Retina (tissue), 1 donor: ENCODE measurements around the gene CIC.
A peak's percentile ranks its signal among the peaks of the same experiment; 100 is the strongest.

Source experiments
- DNase-seq: peaks from one replicate; pipeline ENCODE4 v3.0.0-alpha.2; 2016

Gene CIC

GRCh38 chr19:42278452-42279154 lies 9.6 kb downstream of the CIC start:
- no peak for DNase-seq

- no peak for DNase-seq
These were observed 10.3 kb downstream of the CIC start for GRCh38 chr19:42279155-42279901.

- peak; percentile 95 for DNase-seq
These were observed 11.1 kb downstream of the CIC start for GRCh38 chr19:42279902-42280814.

- no peak for DNase-seq
These were observed 11.7 kb downstream of the CIC start for GRCh38 chr19:42280815-42281145.

GRCh38 chr19:42281146-42281826 lies 12.2 kb downstream of the CIC start:
- peak; percentile 62 for DNase-seq

- peak; percentile 47 for DNase-seq
These were observed 13.0 kb downstream of the CIC start for GRCh38 chr19:42281827-42282762.

GRCh38 chr19:42282819-42283187 lies 13.8 kb downstream of the CIC start:
- no peak for DNase-seq

- DNase-seq, result peak; percentile 89
These were observed 14.4 kb downstream of the CIC start for GRCh38 chr19:42283188-42284065.

- DNase-seq, result no peak
These were observed 15.0 kb downstream of the CIC start for GRCh38 chr19:42284066-42284501.

GRCh38 chr19:42284591-42285341 lies 15.7 kb downstream of the CIC start:
- peak; percentile 65 for DNase-seq

- DNase-seq, result peak; percentile 49
These were observed 16.5 kb downstream of the CIC start for GRCh38 chr19:42285541-42285941.

- no peak for DNase-seq
These were observed 16.9 kb downstream of the CIC start for GRCh38 chr19:42285988-42286348.

- DNase-seq, result no peak
These were observed 17.4 kb downstream of the CIC start for GRCh38 chr19:42286349-42287016.

- no peak for DNase-seq
These were observed 18.2 kb downstream of the CIC start for GRCh38 chr19:42287017-42287826.

- no peak for DNase-seq
These were observed 18.7 kb downstream of the CIC start for GRCh38 chr19:42287827-42288107.

GRCh38 chr19:42288387-42288786 lies 19.3 kb downstream of the CIC start:
- no peak for DNase-seq

- DNase-seq, result no peak
These were observed 20.0 kb downstream of the CIC start for GRCh38 chr19:42288881-42289555.

GRCh38 chr19:42289556-42290041 lies 20.5 kb downstream of the CIC start:
- DNase-seq, result no peak
